Measurements from ENCODE around the gene ASCL5. TPM values are rescaled to one million over a fixed set of nuclear protein-coding genes. Genes with fewer than 3 reads are reported as not detected.
A peak's percentile ranks its signal among the peaks of the same experiment; 100 is the strongest.

ASCL5 gene
- not detected in 2 replicates for total RNA-seq (2013; cell fraction: nucleolus; rRNA removed)
- total RNA-seq (2014; rRNA removed) (not detected in 2 replicates), total RNA-seq (2014; rRNA removed; fragmentation: Illumina TruSeq; extraction: Trizol) (not detected in 2 replicates), total RNA-seq (2021) (not detected in 2 replicates), polyA plus RNA-seq (2011; rRNA removed) (not detected in 2 replicates), polyA plus RNA-seq (2014; fragmentation: Illumina TruSeq; extraction: Trizol) (not detected in 2 replicates), polyA plus RNA-seq (2014; fragmentation: Nextera tagmentation; extraction: Ambion mirVana) (not detected), polyA plus RNA-seq (2014; rRNA removed) (0.04 TPM in 1 of 2 replicates, not detected in the other), polyA plus RNA-seq (2016; fragmentation: Nextera tagmentation; extraction: Ambion mirVana) (not detected), polyA minus RNA-seq (2011; rRNA and poly(A)+ RNA removed) (not detected in 2 replicates), Bru-seq, nascent RNA (percentile 18 among the genes with signal in this experiment), BruChase-seq, experiment 1, labeled RNA remaining after a 6-hour chase (percentile 31 among the genes with signal in this experiment), BruChase-seq, experiment 2, labeled RNA remaining after a 2-hour chase (percentile 18 among the genes with signal in this experiment)
- polyA plus RNA-seq (2011; ENCODE audit: low read depth), result not detected
- polyA plus RNA-seq (2011; cell fraction: cytosol; rRNA removed), result not detected in 2 replicates
- polyA plus RNA-seq (2011; cell fraction: nucleus; rRNA removed), result 0.04 TPM in 1 of 2 replicates, not detected in the other
- not detected in 2 replicates for polyA plus RNA-seq (2012)
- not detected in 2 replicates for polyA minus RNA-seq (2011; cell fraction: cytosol; rRNA and poly(A)+ RNA removed)
- not detected in 2 replicates for polyA minus RNA-seq (2011; cell fraction: nucleus; rRNA and poly(A)+ RNA removed)
- long read RNA-seq, experiment 1, result 0 reads
- long read RNA-seq, experiment 2, result 0 reads

DNA sequence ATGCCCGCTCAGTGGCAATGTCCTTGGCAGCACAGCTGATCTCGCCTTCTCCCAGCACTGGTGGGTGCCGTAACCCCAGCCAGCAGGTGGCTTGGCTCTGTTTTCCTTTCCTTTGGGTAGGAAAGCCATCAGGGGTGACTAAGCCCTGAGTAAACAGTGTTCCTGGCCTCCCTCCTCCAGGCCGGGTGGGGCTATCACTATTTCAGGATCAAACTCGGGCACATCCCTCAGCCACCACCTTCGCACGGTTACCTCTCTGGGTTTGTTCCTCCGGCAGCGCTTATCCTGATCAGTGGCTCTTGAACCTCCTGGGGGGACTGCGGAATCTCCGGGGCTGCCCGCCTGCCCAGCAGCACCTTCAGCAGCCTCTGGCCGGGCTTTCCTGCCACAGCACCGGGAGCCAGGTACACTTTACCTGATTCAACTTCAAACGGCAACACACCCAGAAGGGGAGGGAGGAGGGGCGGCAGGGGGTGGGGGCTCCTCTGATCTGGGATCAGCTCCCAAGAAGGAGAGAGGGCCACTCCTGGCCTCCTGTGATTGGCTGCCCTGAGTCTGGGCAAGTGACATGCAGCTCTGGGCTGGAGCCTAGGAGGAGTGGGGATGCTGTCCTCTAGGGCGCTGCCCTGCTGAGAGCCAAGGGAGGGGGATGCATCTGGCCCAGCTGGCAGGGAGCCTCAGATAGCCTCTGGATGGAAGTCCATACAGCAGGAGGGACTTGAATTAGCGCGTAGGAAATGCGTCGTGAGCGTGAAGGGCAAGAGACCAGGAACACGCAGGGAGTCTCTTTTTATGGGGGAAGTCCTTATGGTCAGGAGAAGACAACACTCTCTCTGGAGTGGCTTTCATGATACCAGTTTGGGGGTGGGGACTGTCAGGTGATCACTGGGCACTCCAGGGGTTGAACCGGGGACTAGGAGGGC lies at the start of gene ASCL5:
Gene ASCL5 (minus strand): TSS at position 353 of the 923 bp plus-strand sequence. CDS start 11,812 bp downstream, outside the sequence.
- ChIA-PET POLR2A (no interaction called here), CTCF (interaction anchor here (0.6 to 1.1 kb wide), 3 partner anchors 8 to 183 kb away, joined by 3 to 4 read pairs (median 3); no protein-coding TSS in a partner anchor), SMC1A (ENCODE audit: uncharacterized antibody, unreplicated experiment) (no interaction called here), RAD21 (ENCODE audit: unreplicated experiment) (interaction anchor here (0.6 kb wide), 1 partner anchor 14 kb away, joined by 3 read pairs; no protein-coding TSS in a partner anchor)
- H4K20me1 ChIP-seq (ENCODE audit: control insufficient read depth, insufficient read depth), result no peaks in the 10 kb centered on the region
- no peak within 1 kb of the TSS for H3K4me3 ChIP-seq
- no peak within 1 kb of the TSS for H3K9ac ChIP-seq (ENCODE audit: control insufficient read depth, insufficient read depth, low read length)
- no peak within 1 kb of the TSS for H3K27ac ChIP-seq (ENCODE audit: control insufficient read depth, insufficient read depth)
- BruUV-seq (replicated peaks), result no TSS peak
- H3K36me3 ChIP-seq (ENCODE audit: control insufficient read depth in 2 of 2, insufficient read depth in 2 of 2, low read length in 1 of 2), result no peaks in the 10 kb centered on the region
- no peaks in the 10 kb centered on the region for H3K4me1 ChIP-seq (ENCODE audit: control insufficient read depth, insufficient read depth, low read length)
- no peaks in the 10 kb centered on the region for H3K79me2 ChIP-seq (ENCODE audit: control insufficient read depth, insufficient read depth, low read length)
- H3K4me2 ChIP-seq (ENCODE audit: control insufficient read depth, insufficient read depth), result no peak within 1 kb of the TSS
- no peak for DNase-seq (ENCODE audit: low read depth, low spot score)
- WGBS (ENCODE audit: insufficient coverage, insufficient replicate concordance, low lambda C conversion rate, missing lambda C conversion rate), result 68% methylated on average over 22 of the region's 24 CpGs
- TF ChIP-seq NR2C1 (IDR thresholded peaks at IDR 0.05) (no peak), RUNX3 (IDR thresholded peaks at IDR 0.05; ENCODE audit: low read length) (no peak), SMAD1 (IDR thresholded peaks at IDR 0.05; ENCODE audit: low read depth, partially characterized antibody) (no peak), TCF12 (IDR thresholded peaks at IDR 0.05; ENCODE audit: low read depth, low read length) (no peak)
- no peak for ATAC-seq
- no peak within 1 kb of the TSS for H2AFZ ChIP-seq (ENCODE audit: control insufficient read depth, low read depth, low read length)
- no peak for FAIRE-seq
- H3K9me3 ChIP-seq (replicated peaks; ENCODE audit: control insufficient read depth, insufficient read depth, low read length), result no peaks in the 10 kb centered on the region
- H3K27me3 ChIP-seq (replicated peaks in 1 of 2; ENCODE audit: control insufficient read depth in 2 of 2, insufficient read depth in 2 of 2, low read length in 1 of 2), result peaks cover 0 to 1% of the 10 kb centered on the region in 2 experiments; a peak in 2 of 4 replicates
- in situ Hi-C loops (cut with MboI) (no loop called here), intact Hi-C loops (cut with micrococcal nuclease; ENCODE audit: unreplicated experiment) (no loop called here)
